Neuron (in vitro differentiated cells): Measurements from ENCODE around the gene TBX6.

ENCODE experiments used
- H2AFZ ChIP-seq: one replicate; pipeline ENCODE4 v1.6.1; 2013; ENCODE audit warnings: low read depth, mild to moderate bottlenecking, inconsistent platforms, low read length, moderate library complexity
- H3K27me3 ChIP-seq: one replicate; pipeline ENCODE4 v1.6.1; 2013; ENCODE audit warnings: low read length; ENCODE audit not compliant: insufficient read depth
- H3K36me3 ChIP-seq: one replicate; pipeline ENCODE4 v1.6.1; 2013; ENCODE audit warnings: low read length; ENCODE audit not compliant: insufficient read depth
- H3K4me1 ChIP-seq: one replicate; pipeline ENCODE4 v1.6.1; 2013; ENCODE audit warnings: low read length; ENCODE audit not compliant: insufficient read depth
- H3K4me3 ChIP-seq: 2 replicates; pipeline ENCODE4 v1.5.1; 2013; ENCODE audit warnings: mild to moderate bottlenecking, low read length, moderate library complexity
- H3K9me3 ChIP-seq: one replicate; pipeline ENCODE4 v1.6.1; 2013; ENCODE audit warnings: low read length

TBX6 gene

GRCh38 chr16:30108059-30108850, 16.5 kb upstream of the TBX6 start:
- H3K4me3 ChIP-seq = no peak overlapping the region
- peaks cover 5% of the 10 kb centered on the region for H3K36me3 ChIP-seq
- H3K27me3 ChIP-seq = no peaks in the 10 kb centered on the region
- peaks cover under 1% of the 10 kb centered on the region for H3K9me3 ChIP-seq
- no peaks in the 10 kb centered on the region for H3K4me1 ChIP-seq
- H2AFZ ChIP-seq = no peak overlapping the region

- Histone ChIP-seq H3K36me3 (peaks cover 5% of the 10 kb centered on the region), H3K4me3 (no peak overlapping the region), H3K27me3 (no peaks in the 10 kb centered on the region), H3K9me3 (peaks cover 2% of the 10 kb centered on the region), H2AFZ (no peak overlapping the region), H3K4me1 (no peaks in the 10 kb centered on the region)
Measured at GRCh38 chr16:30104492-30104891, 12.8 kb upstream of the TBX6 start.

- H3K4me3 ChIP-seq = no peak overlapping the region
- no peaks in the 10 kb centered on the region for H3K4me1 ChIP-seq
- peaks cover 5% of the 10 kb centered on the region for H3K36me3 ChIP-seq
- peaks cover 2% of the 10 kb centered on the region for H3K9me3 ChIP-seq
- no peak overlapping the region for H2AFZ ChIP-seq
- H3K27me3 ChIP-seq = no peaks in the 10 kb centered on the region
Measured at GRCh38 chr16:30104090-30104489, 12.4 kb upstream of the TBX6 start.

- Histone ChIP-seq H3K36me3 (no peaks in the 10 kb centered on the region), H3K9me3 (peaks cover 11% of the 10 kb centered on the region), H2AFZ (no peak overlapping the region), H3K4me3 (no peak overlapping the region), H3K4me1 (peaks cover 16% of the 10 kb centered on the region), H3K27me3 (no peaks in the 10 kb centered on the region)
Measured at GRCh38 chr16:30096862-30097563, 5.3 kb upstream of the TBX6 start.

- Histone ChIP-seq H2AFZ (no peak within 1 kb of the TSS), H3K4me1 (peaks cover 17% of the 10 kb centered on the region), H3K4me3 (no peak within 1 kb of the TSS), H3K36me3 (no peaks in the 10 kb centered on the region), H3K9me3 (peaks cover 11% of the 10 kb centered on the region), H3K27me3 (no peaks in the 10 kb centered on the region)
Measured at GRCh38 chr16:30096105-30096861, 4.6 kb upstream of the TBX6 start, which contains the start of gene YPEL3. Gene YPEL3, minus strand, starts transcription at chr16:30096213. Its CDS starts 731 bp downstream, at chr16:30095482.

GRCh38 chr16:30095166-30096078, 3.7 kb upstream of the TBX6 start:
- Histone ChIP-seq H3K4me3 (no peak overlapping the region), H3K9me3 (peaks cover 11% of the 10 kb centered on the region), H3K27me3 (no peaks in the 10 kb centered on the region), H3K36me3 (no peaks in the 10 kb centered on the region), H3K4me1 (peaks cover 17% of the 10 kb centered on the region), H2AFZ (no peak overlapping the region)

GRCh38 chr16:30094541-30095165, 2.9 kb upstream of the TBX6 start:
- Histone ChIP-seq H2AFZ (no peak overlapping the region), H3K4me3 (no peak overlapping the region), H3K4me1 (peaks cover 17% of the 10 kb centered on the region)

GRCh38 chr16:30092373-30093010, 768 bp upstream of the TBX6 start:
- H3K36me3 ChIP-seq = no peaks in the 10 kb centered on the region

More at GRCh38 chr16:30094541-30095165, 2.9 kb upstream of the TBX6 start:
- peaks cover 11% of the 10 kb centered on the region for H3K9me3 ChIP-seq
- no peaks in the 10 kb centered on the region for H3K27me3 ChIP-seq
- no peaks in the 10 kb centered on the region for H3K36me3 ChIP-seq

GRCh38 chr16:30090610-30091331, 953 bp downstream of the TBX6 start:
- Histone ChIP-seq H3K27me3 (no peaks in the 10 kb centered on the region), H3K36me3 (peaks cover 7% of the 10 kb centered on the region), H2AFZ (peak overlapping the region; percentile 40), H3K4me3 (no peak overlapping the region), H3K9me3 (no peaks in the 10 kb centered on the region), H3K4me1 (peaks cover 17% of the 10 kb centered on the region)

More at GRCh38 chr16:30092373-30093010, 768 bp upstream of the TBX6 start:
- peaks cover 7% of the 10 kb centered on the region for H3K9me3 ChIP-seq
- H3K4me1 ChIP-seq = peaks cover 17% of the 10 kb centered on the region
- H3K4me3 ChIP-seq = peak overlapping the region; percentile 49
- H3K27me3 ChIP-seq = no peaks in the 10 kb centered on the region
- peak overlapping the region; percentile 87 for H2AFZ ChIP-seq

- Histone ChIP-seq H3K4me1 (peaks cover 9% of the 10 kb centered on the region), H3K9me3 (no peaks in the 10 kb centered on the region), H3K36me3 (peaks cover 23% of the 10 kb centered on the region), H2AFZ (no peak overlapping the region), H3K4me3 (no peak overlapping the region), H3K27me3 (no peaks in the 10 kb centered on the region)
Measured at GRCh38 chr16:30088832-30089624, 2.7 kb downstream of the TBX6 start.
